GM18499 (cell line): Measurements from ENCODE around the gene HOXC4.
"Not testable (repeated sequence)": the region's sequence is repeated elsewhere in the genome, so short reads cannot be mapped to it uniquely, and the experiment has no call there.

Experiments
- ATAC-seq: cut with Tn5 transposase; IDR thresholded peaks from one replicate; pipeline ENCODE4 v1.9.1; 2021; ENCODE audit warnings: moderate number of reproducible peaks; ENCODE audit not compliant: insufficient read depth, unreplicated experiment

The HOXC4 gene

DNA sequence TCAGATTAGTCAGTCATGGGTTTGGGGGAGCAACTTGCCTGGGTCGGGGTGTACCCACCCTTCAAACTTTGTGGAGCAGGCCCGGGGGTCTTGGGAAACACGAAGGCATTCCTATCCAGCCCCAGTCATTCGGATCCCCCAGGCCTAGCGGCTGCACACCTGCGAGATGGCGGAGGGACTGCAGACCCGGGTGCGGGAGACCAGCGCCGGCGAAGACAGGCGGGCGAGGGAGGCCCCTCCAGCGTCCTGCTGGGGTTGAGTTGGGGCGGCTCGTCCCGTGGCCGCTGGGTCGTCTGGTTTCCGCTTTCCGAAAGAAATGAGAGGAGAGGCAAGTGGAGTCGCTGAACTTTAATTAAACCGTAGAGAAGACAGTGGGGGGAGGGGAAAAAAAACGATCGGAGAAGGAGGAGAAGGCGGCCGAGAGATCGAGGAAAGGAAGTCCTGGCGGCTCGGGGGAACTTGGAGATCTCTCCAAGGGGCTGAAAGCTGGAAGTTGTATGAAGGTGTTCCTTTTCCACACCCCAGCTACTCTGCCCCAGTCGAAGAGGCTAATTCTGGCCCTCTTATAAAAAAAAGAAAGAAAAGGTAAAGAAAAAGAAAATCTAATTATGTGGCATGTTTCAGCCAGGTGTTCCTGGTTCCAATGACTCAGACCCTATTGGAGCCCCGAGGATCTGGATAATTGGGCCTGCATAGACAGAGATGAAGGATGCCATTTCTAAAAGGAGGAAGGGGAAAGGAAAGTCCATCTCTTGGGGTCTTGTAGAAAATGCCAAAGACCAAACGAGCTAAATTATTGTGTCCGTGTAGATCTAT lies 28.2 kb downstream of the HOXC4 start:
- ATAC-seq = not testable (repeated sequence)

DNA sequence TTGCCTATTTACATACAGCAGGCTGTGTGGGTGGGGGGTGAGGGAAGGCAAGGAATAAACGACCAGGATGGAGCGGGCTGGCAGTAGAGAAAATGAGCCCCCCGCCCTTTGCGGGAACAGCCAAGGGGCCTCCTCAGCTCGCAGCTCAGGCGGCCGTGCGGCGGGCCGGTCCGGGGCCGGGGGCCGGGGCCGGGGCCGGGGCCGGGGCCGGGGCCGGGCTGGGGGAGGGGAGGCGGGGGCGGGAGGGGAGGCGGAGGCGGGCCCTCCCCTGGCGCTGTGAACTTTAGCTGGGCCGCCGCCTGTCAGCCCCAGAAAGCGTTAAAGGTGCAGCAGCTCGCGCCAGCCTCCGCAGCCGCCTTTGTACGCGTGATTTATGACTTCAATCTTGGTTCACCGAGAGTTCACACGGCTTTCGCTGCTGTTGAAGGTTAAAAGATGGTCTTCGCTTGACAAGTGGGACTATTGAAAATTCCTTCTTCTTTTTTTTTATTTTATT lies 28.8 kb downstream of the HOXC4 start:
- ATAC-seq = no peak

DNA sequence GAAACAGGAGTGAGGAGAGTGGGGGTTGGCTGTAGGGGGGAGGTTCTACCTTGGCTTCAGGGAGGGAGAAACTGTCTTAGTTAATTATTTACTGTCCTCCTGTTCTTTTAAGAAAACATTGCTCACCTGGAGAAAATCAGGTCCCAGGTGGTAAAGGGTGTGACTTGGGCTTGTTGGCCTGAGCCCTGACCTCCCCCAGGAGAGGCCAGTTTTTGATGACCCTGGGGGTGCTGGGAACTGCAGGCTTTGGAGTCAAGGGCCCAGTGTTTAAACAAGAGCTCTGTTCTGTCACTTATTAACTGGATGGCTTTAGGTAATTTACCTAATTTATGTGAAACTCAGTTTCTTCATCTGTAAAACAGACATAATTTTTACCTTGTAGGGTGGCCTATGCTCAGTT lies 34.4 kb downstream of the HOXC4 start:
- not testable (repeated sequence) for ATAC-seq

GRCh38 chr12:54089465-54089864 lies 35.8 kb downstream of the HOXC4 start:
- ATAC-seq = not testable (repeated sequence)

GRCh38 chr12:54090312-54090711 lies 36.7 kb downstream of the HOXC4 start:
- not testable (repeated sequence) for ATAC-seq

DNA sequence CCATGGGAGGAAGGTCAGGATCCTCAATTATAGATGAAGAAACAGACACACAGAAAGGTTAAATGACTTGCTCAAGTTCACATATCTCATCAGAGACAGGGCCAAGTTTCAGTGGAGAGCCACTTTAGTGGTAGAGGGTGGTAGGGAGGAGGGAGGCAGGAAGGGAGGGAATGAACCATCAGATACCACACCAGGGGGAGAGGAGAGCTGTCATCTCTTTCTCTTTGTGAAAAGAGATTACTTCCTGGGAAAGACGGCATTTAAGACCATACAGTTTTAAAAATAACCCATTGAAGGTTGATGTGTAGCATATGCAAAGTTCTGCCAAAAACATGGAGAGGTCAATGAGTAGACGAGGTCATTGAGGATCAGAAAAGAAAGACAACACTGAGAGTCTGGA lies 39.3 kb downstream of the HOXC4 start:
- not testable (repeated sequence) for ATAC-seq

DNA sequence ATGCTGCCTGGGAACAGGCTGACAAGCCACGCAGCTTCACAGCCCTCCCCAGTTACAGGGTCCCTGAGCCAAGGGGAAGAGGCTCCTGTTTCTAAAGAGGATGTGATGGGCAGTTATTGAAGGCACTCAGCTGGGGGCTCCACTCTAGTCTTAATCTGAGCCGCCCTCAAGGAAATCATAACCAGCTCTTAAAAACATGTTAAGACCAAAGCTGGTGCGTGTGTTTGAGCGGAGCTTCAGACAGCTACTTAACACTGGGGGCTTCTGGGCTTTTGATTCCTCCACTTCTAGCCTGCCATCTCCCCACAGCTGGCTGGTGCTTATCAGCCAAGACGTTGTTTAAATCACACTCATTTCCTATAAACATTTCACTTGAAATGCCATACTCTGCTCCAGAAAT lies 42.3 kb downstream of the HOXC4 start:
- ATAC-seq = not testable (repeated sequence)

GRCh38 chr12:54098644-54099043 lies 45.0 kb downstream of the HOXC4 start:
- ATAC-seq = not testable (repeated sequence)

GRCh38 chr12:54100588-54100987 lies 47.0 kb downstream of the HOXC4 start:
- not testable (repeated sequence) for ATAC-seq

DNA sequence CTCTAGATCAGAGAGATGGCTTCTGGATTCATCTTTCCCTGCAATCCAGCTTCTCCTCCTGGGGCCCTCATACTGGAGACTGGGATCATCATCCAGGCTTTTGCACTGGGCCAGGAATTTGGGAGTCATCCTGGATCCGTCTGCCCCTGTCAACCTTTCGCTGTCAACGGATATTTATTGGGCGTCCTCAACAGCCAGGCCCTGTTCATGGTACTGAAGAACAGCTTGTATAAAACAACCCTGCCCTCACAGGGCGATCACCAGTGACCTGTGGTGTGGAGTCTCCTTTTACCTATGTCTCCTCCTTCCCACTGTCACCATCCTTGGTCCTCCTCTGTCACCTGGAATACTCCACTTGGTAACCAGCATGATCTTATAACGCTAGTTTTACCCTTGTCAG lies 48.6 kb downstream of the HOXC4 start:
- ATAC-seq = not testable (repeated sequence)

DNA sequence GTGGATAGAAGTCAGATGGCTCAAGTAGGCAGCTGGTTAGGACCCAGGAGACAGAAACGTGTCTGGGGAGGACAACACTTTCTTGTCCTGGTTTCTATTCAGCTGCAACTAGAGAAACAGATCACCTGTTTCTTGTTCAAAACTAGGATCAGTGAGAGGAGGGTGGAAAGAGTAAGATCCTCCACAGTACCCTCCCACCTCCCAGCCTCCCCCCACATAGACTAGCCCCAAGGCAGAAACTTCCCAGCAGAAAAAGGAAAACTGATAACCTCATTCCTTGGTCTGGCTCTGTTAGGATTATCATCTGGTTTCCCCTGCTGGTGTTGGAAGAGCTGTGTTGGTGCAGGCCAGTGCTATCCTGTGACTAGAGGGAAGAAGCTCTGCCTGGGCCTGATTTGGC lies 50.2 kb downstream of the HOXC4 start:
- not testable (repeated sequence) for ATAC-seq
